SK-N-MC (cell line): ENCODE data around the gene IRF6.

ENCODE experiments used
- EZH2 ChIP-seq: fragments of 200-600 bp; sonication (generic); IDR thresholded peaks from one replicate; pipeline ENCODE4 v1.6.1; 2017; ENCODE audit warnings: antibody characterized with exemption
- POLR2AphosphoS5 ChIP-seq: IDR thresholded peaks from 2 replicates; pipeline ENCODE4 v1.6.1; 2012; ENCODE audit warnings: mild to moderate bottlenecking, low read depth, low read length, borderline replicate concordance

- TF ChIP-seq POLR2AphosphoS5 (no peak), EZH2 (no peak)
These were observed 69.3 kb downstream of the IRF6 start for GRCh38 chr1:209736490-209737117.
